ENCODE measurements around the gene RCSD1.

Gene RCSD1

DNA sequence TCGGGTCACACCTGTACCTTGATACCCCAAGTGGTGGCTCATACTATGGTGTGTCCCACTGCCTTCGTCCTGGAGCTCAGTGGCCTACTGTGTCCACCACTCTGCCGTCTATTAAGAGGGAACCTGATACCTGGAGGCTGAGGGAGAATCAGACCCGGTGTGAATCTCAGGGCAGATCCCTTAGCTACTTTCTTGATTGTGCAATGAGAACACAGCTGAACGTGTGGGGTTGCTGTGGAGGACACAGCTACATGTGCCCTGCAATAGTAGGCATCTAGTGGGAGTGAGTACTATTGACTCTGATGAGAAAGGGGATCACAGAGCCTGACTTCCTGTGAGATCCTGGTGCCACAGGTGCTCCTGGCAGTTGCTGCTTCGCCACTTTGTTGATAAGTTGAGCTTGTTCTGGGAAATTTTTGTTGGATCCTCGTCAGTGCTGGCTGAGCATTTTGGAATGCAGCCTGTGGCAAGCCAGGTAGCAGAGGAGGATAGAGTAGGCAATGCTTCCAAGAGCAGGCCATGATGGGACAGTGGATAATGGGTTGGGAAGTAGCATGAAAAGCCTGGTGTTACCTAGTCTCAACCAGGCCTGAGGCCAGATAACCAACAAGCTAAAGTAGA lies 63.5 kb downstream of the RCSD1 start:
- H3K4me3 ChIP-seq (ENCODE audit: low read depth, low read length), result no peak overlapping the region
- ChIA-PET POLR2A (no interaction called here), CTCF (interaction anchor here (1.4 to 10.8 kb wide), 5 partner anchors 9 to 138 kb away, joined by 4 to 250 read pairs (median 5); no protein-coding TSS in a partner anchor)
- TF ChIP-seq CTCF (IDR thresholded peaks at IDR 0.05; ENCODE audit: insufficient read depth, low read length, missing control alignments), result no peak
- DNase-seq (ENCODE audit: low read depth, low spot score), result no peak

GRCh38 chr1:167694691-167695090 lies 64.7 kb downstream of the RCSD1 start:
- H3K4me3 ChIP-seq (ENCODE audit: low read depth, low read length), result no peak overlapping the region
- CTCF ChIA-PET, result interaction anchor here (1.6 to 10.8 kb wide), 2 partner anchors 91 to 139 kb away, joined by 5 to 250 read pairs; no protein-coding TSS in a partner anchor
- no peak for DNase-seq (ENCODE audit: low read depth, low spot score)
- POLR2A ChIA-PET, result no interaction called here
- TF ChIP-seq CTCF (IDR thresholded peaks at IDR 0.05; ENCODE audit: insufficient read depth, low read length, missing control alignments), result no peak

DNA sequence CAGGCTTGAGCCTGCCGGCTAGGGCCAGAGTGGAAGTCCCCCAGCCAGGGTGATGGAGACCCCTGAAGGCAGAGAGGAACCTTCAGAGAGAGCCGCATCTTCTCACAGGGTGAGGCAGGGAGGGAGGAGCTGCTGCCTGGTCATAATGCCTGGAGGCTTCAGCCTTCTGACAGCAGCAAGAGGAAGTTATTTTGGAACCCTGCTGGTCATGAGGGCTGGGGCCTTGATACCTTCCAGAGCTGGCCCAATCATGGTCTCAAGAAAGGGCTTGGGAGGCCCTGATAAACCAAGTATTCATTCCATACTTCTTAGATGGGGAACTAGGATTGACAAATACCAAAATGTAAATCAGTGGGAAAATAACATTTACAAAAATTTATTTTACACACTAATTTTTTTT lies 65.1 kb downstream of the RCSD1 start:
- CTCF ChIA-PET, result interaction anchor here (1.0 to 10.8 kb wide), 2 partner anchors 14 to 92 kb away, joined by 3 to 250 read pairs; no protein-coding TSS in a partner anchor
- TF ChIP-seq CTCF (IDR thresholded peaks at IDR 0.05; ENCODE audit: insufficient read depth, low read length, missing control alignments), result no peak
- H3K4me3 ChIP-seq (ENCODE audit: low read depth, low read length), result no peak overlapping the region
- POLR2A ChIA-PET, result interaction anchor here (0.7 kb wide), 1 partner anchor 243 kb away, joined by 3 read pairs; no protein-coding TSS in a partner anchor
- no peak for DNase-seq (ENCODE audit: low read depth, low spot score)

DNA sequence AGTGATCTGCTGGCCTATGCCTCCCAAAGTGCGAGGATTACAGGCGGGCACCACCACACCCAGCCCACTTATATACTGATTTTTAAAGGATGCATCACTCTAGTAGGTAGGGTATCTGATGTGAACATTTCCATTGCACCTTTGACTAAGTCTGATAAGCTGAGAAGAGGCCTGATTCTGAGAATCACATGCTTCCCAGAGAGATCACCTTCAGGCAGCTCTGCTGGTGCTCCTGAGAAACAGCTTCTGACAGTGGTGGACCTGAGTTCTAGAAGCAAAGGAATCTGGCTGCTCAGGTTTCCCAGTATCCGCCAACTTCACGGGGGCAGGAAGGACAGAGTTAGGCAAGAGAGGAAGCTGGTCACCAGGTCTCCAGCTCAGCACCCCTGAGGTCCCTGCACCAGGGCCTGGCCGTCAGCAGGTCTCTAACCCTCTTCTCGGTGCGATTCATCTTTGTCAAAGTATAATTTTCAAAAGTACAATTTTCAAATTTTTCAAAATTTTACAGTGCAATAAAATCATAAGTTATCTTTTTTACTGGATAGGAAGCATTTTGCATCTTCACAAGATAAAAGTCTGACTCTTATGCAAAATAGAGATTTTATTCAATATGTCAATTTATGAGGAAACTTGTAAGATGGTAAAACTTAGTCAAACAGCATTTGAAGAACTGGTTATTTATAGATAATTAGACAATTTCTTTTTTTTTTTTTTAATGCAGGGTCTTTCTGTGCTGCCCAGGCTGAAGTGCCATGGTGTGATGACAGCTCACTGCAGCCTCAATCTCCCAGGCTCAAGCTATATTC lies 65.9 kb downstream of the RCSD1 start:
- H3K4me3 ChIP-seq (ENCODE audit: low read depth, low read length), result no peak overlapping the region
- no peak for DNase-seq (ENCODE audit: low read depth, low spot score)
- ChIA-PET CTCF (interaction anchor here (1.0 to 10.8 kb wide), 2 partner anchors 15 to 93 kb away, joined by 3 to 250 read pairs; no protein-coding TSS in a partner anchor), POLR2A (interaction anchor here (0.7 kb wide), 1 partner anchor 243 kb away, joined by 3 read pairs; no protein-coding TSS in a partner anchor)
- no peak for TF ChIP-seq CTCF (IDR thresholded peaks at IDR 0.05; ENCODE audit: insufficient read depth, low read length, missing control alignments)

GRCh38 chr1:167697667-167698141 lies 67.7 kb downstream of the RCSD1 start:
- no peak overlapping the region for H3K4me3 ChIP-seq (ENCODE audit: low read depth, low read length)
- ChIA-PET POLR2A (no interaction called here), CTCF (interaction anchor here (0.6 to 3.1 kb wide), 5 partner anchors 10 to 255 kb away, joined by 3 to 17 read pairs (median 3); no protein-coding TSS in a partner anchor)
- TF ChIP-seq CTCF (IDR thresholded peaks at IDR 0.05; ENCODE audit: insufficient read depth, low read length, missing control alignments), result no peak
- no peak for DNase-seq (ENCODE audit: low read depth, low spot score)

DNA sequence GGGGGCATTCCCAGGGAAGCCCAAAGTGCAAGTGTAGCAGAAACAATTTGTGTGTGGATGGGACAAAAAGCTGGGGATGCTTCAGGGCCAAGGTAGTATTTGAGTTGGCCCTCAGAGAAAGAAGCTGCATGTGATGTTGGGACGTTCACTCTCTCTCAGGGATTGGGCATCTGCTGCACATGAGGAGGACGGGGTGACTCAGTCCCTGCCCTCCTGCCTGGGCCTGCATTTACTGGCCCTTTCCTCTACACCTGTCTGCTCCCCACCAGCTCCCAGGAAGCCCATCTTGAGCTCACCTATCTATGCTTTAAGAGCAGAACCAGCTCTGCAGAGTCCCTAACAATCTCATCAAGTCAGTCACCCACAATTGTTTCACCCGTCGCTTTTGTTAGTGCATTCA lies 68.3 kb downstream of the RCSD1 start:
- no peak for DNase-seq (ENCODE audit: low read depth, low spot score)
- TF ChIP-seq CTCF (IDR thresholded peaks at IDR 0.05; ENCODE audit: insufficient read depth, low read length, missing control alignments), result no peak
- no peak overlapping the region for H3K4me3 ChIP-seq (ENCODE audit: low read depth, low read length)
- CTCF ChIA-PET, result interaction anchor here (0.8 to 3.1 kb wide), 5 partner anchors 11 to 256 kb away, joined by 3 to 17 read pairs (median 3); no protein-coding TSS in a partner anchor
- POLR2A ChIA-PET, result no interaction called here

Measured in AG04449 (cell line).